Measurements from ENCODE around the gene KIRREL3.

KIRREL3 gene

GRCh38 chr11:126830216-126830806 is 170.3 kb downstream of the KIRREL3 start:
- no peak for DNase-seq (ENCODE audit: low read depth)

GRCh38 chr11:126829716-126830115 is 170.9 kb downstream of the KIRREL3 start:
- no peak for DNase-seq (ENCODE audit: low read depth)

GRCh38 chr11:126824035-126824607 is 176.4 kb downstream of the KIRREL3 start:
- no peak for DNase-seq (ENCODE audit: low read depth)

- no peak for DNase-seq (ENCODE audit: low read depth)
Observed at GRCh38 chr11:126823274-126823673, 177.3 kb downstream of the KIRREL3 start.

GRCh38 chr11:126821827-126822226 is 178.7 kb downstream of the KIRREL3 start:
- no peak for DNase-seq (ENCODE audit: low read depth)

- DNase-seq (ENCODE audit: low read depth): no peak
Observed at GRCh38 chr11:126819194-126819593, 181.4 kb downstream of the KIRREL3 start.

GRCh38 chr11:126817523-126818450 is 182.8 kb downstream of the KIRREL3 start:
- no peak for DNase-seq (ENCODE audit: low read depth)

- DNase-seq (ENCODE audit: low read depth): peak; percentile 31
Observed at GRCh38 chr11:126817096-126817495, 183.5 kb downstream of the KIRREL3 start.

GRCh38 chr11:126816645-126817044 is 183.9 kb downstream of the KIRREL3 start:
- no peak for DNase-seq (ENCODE audit: low read depth)

- DNase-seq (ENCODE audit: low read depth): peak; percentile 26
Observed at GRCh38 chr11:126815111-126815510, 185.5 kb downstream of the KIRREL3 start.

- no peak for DNase-seq (ENCODE audit: low read depth)
Observed at GRCh38 chr11:126810776-126811175, 189.8 kb downstream of the KIRREL3 start.

- DNase-seq (ENCODE audit: low read depth): no peak
Observed at GRCh38 chr11:126809514-126810289, 190.9 kb downstream of the KIRREL3 start.

GRCh38 chr11:126808836-126809235 is 191.7 kb downstream of the KIRREL3 start:
- DNase-seq (ENCODE audit: low read depth): no peak

GRCh38 chr11:126808296-126808695 is 192.3 kb downstream of the KIRREL3 start:
- no peak for DNase-seq (ENCODE audit: low read depth)

GRCh38 chr11:126805870-126806269 is 194.7 kb downstream of the KIRREL3 start:
- no peak for DNase-seq (ENCODE audit: low read depth)

- no peak for DNase-seq (ENCODE audit: low read depth)
Observed at GRCh38 chr11:126804363-126804762, 196.2 kb downstream of the KIRREL3 start.

- peak; percentile 33 for DNase-seq (ENCODE audit: low read depth)
Observed at GRCh38 chr11:126800009-126800408, 200.6 kb downstream of the KIRREL3 start.

- no peak for DNase-seq (ENCODE audit: low read depth)
Observed at GRCh38 chr11:126797457-126798169, 203.0 kb downstream of the KIRREL3 start.

- no peak for DNase-seq (ENCODE audit: low read depth)
Observed at GRCh38 chr11:126793596-126793995, 207.0 kb downstream of the KIRREL3 start.

- no peak for DNase-seq (ENCODE audit: low read depth)
Observed at GRCh38 chr11:126791991-126792390, 208.6 kb downstream of the KIRREL3 start.

- no peak for DNase-seq (ENCODE audit: low read depth)
Observed at GRCh38 chr11:126791446-126791845, 209.1 kb downstream of the KIRREL3 start.

Measured in HS-5 (cell line).